WTC11 (cell line): ENCODE data around the gene ZNF407.

Experiments used
- MLX ChIP-seq: sonication (generic); formaldehyde crosslinking; IDR thresholded peaks from 2 replicates; pipeline ENCODE4 v1.8.1; 2023; ENCODE audit warnings: mild to moderate bottlenecking, missing genetic modification reagents, moderate library complexity
- ZNF138 ChIP-seq: sonication (generic); formaldehyde crosslinking; conservative IDR thresholded peaks from 2 replicates; pipeline ENCODE4 v1.8.1; 2022; ENCODE audit warnings: mild to moderate bottlenecking, moderate library complexity, missing genetic modification reagents
- ZNF232 ChIP-seq: sonication (generic); formaldehyde crosslinking; IDR thresholded peaks from 2 replicates; pipeline ENCODE4 v1.8.0; 2022; ENCODE audit warnings: mild to moderate bottlenecking, missing genetic modification reagents
- ZNF263 ChIP-seq: sonication (generic); formaldehyde crosslinking; IDR thresholded peaks from 2 replicates; pipeline ENCODE4 v1.8.1; 2022; ENCODE audit warnings: low read depth, mild to moderate bottlenecking, moderate library complexity, missing genetic modification reagents
- ZNF396 ChIP-seq: fragments of 250-450 bp; sonication (Bioruptor Pico); IDR thresholded peaks from 2 replicates; pipeline ENCODE4 v1.8.0; 2021; ENCODE audit warnings: mild to moderate bottlenecking, moderate library complexity, borderline replicate concordance
- ZNF425 ChIP-seq: fragments of 250-450 bp; sonication (Bioruptor Pico); conservative IDR thresholded peaks from 2 replicates; pipeline ENCODE4 v1.9.0; 2021; ENCODE audit warnings: mild to moderate bottlenecking
- ZNF512 ChIP-seq: sonication (generic); formaldehyde crosslinking; IDR thresholded peaks from 2 replicates; pipeline ENCODE4 v1.8.1; 2022; ENCODE audit warnings: missing genetic modification reagents, borderline replicate concordance
- TF ChIP-seq, protein P1 (sequence below): fragments of 200-600 bp; IDR thresholded peaks from 2 replicates; pipeline ENCODE4 v1.8.0; 2022; ENCODE audit warnings: antibody characterized with exemption
- TF ChIP-seq, protein P2 (sequence below): sonication (generic); formaldehyde crosslinking; IDR thresholded peaks from 2 replicates; pipeline ENCODE4 v1.8.1; 2023; ENCODE audit warnings: mild to moderate bottlenecking, missing genetic modification reagents
- TF ChIP-seq, protein P3 (sequence below): sonication (generic); formaldehyde crosslinking; IDR thresholded peaks from 2 replicates; pipeline ENCODE4 v1.8.1; 2022; ENCODE audit warnings: low read depth, missing genetic modification reagents, borderline replicate concordance
- TF ChIP-seq, protein P4 (sequence below): sonication (generic); formaldehyde crosslinking; conservative IDR thresholded peaks from 2 replicates; pipeline ENCODE4 v1.8.1; 2022; ENCODE audit warnings: mild to moderate bottlenecking, missing genetic modification reagents

- TF ChIP-seq, protein P1, sequence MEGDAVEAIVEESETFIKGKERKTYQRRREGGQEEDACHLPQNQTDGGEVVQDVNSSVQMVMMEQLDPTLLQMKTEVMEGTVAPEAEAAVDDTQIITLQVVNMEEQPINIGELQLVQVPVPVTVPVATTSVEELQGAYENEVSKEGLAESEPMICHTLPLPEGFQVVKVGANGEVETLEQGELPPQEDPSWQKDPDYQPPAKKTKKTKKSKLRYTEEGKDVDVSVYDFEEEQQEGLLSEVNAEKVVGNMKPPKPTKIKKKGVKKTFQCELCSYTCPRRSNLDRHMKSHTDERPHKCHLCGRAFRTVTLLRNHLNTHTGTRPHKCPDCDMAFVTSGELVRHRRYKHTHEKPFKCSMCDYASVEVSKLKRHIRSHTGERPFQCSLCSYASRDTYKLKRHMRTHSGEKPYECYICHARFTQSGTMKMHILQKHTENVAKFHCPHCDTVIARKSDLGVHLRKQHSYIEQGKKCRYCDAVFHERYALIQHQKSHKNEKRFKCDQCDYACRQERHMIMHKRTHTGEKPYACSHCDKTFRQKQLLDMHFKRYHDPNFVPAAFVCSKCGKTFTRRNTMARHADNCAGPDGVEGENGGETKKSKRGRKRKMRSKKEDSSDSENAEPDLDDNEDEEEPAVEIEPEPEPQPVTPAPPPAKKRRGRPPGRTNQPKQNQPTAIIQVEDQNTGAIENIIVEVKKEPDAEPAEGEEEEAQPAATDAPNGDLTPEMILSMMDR, result no peak
- TF ChIP-seq ZNF263 (CRISPR knock-in tag), result no peak
- TF ChIP-seq, protein P2, sequence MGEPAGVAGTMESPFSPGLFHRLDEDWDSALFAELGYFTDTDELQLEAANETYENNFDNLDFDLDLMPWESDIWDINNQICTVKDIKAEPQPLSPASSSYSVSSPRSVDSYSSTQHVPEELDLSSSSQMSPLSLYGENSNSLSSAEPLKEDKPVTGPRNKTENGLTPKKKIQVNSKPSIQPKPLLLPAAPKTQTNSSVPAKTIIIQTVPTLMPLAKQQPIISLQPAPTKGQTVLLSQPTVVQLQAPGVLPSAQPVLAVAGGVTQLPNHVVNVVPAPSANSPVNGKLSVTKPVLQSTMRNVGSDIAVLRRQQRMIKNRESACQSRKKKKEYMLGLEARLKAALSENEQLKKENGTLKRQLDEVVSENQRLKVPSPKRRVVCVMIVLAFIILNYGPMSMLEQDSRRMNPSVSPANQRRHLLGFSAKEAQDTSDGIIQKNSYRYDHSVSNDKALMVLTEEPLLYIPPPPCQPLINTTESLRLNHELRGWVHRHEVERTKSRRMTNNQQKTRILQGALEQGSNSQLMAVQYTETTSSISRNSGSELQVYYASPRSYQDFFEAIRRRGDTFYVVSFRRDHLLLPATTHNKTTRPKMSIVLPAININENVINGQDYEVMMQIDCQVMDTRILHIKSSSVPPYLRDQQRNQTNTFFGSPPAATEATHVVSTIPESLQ (CRISPR knock-in tag), result no peak
- TF ChIP-seq, protein P3, sequence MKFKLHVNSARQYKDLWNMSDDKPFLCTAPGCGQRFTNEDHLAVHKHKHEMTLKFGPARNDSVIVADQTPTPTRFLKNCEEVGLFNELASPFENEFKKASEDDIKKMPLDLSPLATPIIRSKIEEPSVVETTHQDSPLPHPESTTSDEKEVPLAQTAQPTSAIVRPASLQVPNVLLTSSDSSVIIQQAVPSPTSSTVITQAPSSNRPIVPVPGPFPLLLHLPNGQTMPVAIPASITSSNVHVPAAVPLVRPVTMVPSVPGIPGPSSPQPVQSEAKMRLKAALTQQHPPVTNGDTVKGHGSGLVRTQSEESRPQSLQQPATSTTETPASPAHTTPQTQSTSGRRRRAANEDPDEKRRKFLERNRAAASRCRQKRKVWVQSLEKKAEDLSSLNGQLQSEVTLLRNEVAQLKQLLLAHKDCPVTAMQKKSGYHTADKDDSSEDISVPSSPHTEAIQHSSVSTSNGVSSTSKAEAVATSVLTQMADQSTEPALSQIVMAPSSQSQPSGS (CRISPR knock-in tag), result no peak
- no peak for TF ChIP-seq ZNF138
- TF ChIP-seq, protein P4, sequence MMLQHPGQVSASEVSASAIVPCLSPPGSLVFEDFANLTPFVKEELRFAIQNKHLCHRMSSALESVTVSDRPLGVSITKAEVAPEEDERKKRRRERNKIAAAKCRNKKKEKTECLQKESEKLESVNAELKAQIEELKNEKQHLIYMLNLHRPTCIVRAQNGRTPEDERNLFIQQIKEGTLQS (CRISPR knock-in tag), result no peak
- no peak for TF ChIP-seq ZNF512 (CRISPR knock-in tag)
- no peak for TF ChIP-seq ZNF232 (CRISPR knock-in tag)
- TF ChIP-seq ZNF396 (CRISPR knock-in tag), result no peak
- TF ChIP-seq ZNF425 (CRISPR knock-in tag), result no peak
- no peak for TF ChIP-seq MLX
Measured at GRCh38 chr18:75107196-75107930, 509.7 kb downstream of the ZNF407 start.
